DOHH2 (cell line): ENCODE data around the gene UACA.

Experiments used
- H3F3A ChIP-seq: fragments of 200-600 bp; sonication (generic), shearing (Covaris generic); 2 replicates; pipeline ENCODE4 v1.6.0; 2016; ENCODE audit warnings: antibody characterized with exemption, mild to moderate bottlenecking; ENCODE audit not compliant: control insufficient read depth, insufficient read depth
- H3K27ac ChIP-seq: fragments of 200-600 bp; sonication (generic); 2 replicates; pipeline ENCODE4 v1.5.1; 2014; ENCODE audit warnings: low read depth, mild to moderate bottlenecking, low read length, moderate library complexity
- H3K27me3 ChIP-seq: fragments of 200-600 bp; sonication (generic); 2 replicates; pipeline ENCODE4 v1.6.1; 2014; ENCODE audit warnings: mild to moderate bottlenecking, low read length, mixed read lengths; ENCODE audit not compliant: control insufficient read depth
- H3K36me3 ChIP-seq: fragments of 200-600 bp; sonication (generic); 2 replicates; pipeline ENCODE4 v1.6.1; 2014; ENCODE audit warnings: mild to moderate bottlenecking, low read length, moderate library complexity, mixed read lengths; ENCODE audit not compliant: control insufficient read depth
- H3K4me1 ChIP-seq: fragments of 200-600 bp; sonication (generic); 2 replicates; pipeline ENCODE4 v1.6.1; 2014; ENCODE audit warnings: mild to moderate bottlenecking, low read length, mixed read lengths; ENCODE audit not compliant: control insufficient read depth
- H3K4me2 ChIP-seq: fragments of 200-600 bp; sonication (generic); 2 replicates; pipeline ENCODE4 v1.6.0; 2014; ENCODE audit warnings: mild to moderate bottlenecking, low read length, moderate library complexity
- H3K4me3 ChIP-seq: fragments of 200-600 bp; sonication (generic); 2 replicates; pipeline ENCODE4 v1.5.1; 2014; ENCODE audit warnings: mild to moderate bottlenecking, low read length, mixed read lengths
- H3K79me2 ChIP-seq: fragments of 200-600 bp; sonication (generic); 2 replicates; pipeline ENCODE4 v1.6.1; 2014; ENCODE audit warnings: mild to moderate bottlenecking, low read length, mixed read lengths; ENCODE audit not compliant: control insufficient read depth
- H3K9me2 ChIP-seq: fragments of 200-600 bp; sonication (generic); replicated peaks from 2 replicates; pipeline ENCODE4 v1.6.1; 2014; ENCODE audit warnings: mild to moderate bottlenecking, low read length, mixed read lengths; ENCODE audit not compliant: control insufficient read depth
- H3K9me3 ChIP-seq: fragments of 200-600 bp; sonication (generic); 2 replicates; pipeline ENCODE4 v1.6.1; 2014; ENCODE audit warnings: antibody characterized with exemption, low read length, mixed read lengths; ENCODE audit not compliant: control insufficient read depth, insufficient read depth
- H4K20me1 ChIP-seq: fragments of 200-600 bp; sonication (generic); 2 replicates; pipeline ENCODE4 v1.6.0; 2014; ENCODE audit warnings: low read depth, mild to moderate bottlenecking, antibody characterized with exemption, low read length, moderate library complexity; ENCODE audit not compliant: control insufficient read depth, insufficient read depth
- CTCF ChIP-seq: fragments of 200-600 bp; sonication (generic); IDR thresholded peaks from one replicate; pipeline ENCODE4 v1.5.1; 2014; ENCODE audit warnings: antibody characterized with exemption, mild to moderate bottlenecking, low read depth, low read length; ENCODE audit not compliant: poor library complexity, severe bottlenecking
- EZH2phosphoT487 ChIP-seq: fragments of 200-600 bp; sonication (generic); IDR thresholded peaks from 2 replicates; pipeline ENCODE4 v1.6.1; 2017; ENCODE audit warnings: borderline replicate concordance, mild to moderate bottlenecking, antibody characterized with exemption, low read length, moderate library complexity, mixed read lengths

Gene UACA

DNA sequence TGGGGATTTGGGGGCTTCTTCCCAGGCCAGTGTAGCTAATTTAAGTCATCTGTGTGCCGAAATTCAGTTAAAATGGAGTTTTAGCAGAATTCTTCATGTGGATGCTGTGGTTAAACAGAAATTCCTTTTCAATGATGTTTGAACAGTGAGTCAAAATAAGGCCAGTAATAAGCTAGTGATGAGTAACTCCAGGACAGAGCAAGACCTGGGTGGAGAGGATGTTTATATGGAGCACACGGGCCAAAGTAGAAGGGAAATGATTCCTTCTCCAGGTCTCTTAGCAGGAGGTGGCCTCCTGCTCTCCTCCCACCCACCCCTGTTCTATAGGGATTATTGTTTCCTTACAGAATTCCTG, 31.9 kb upstream of the UACA start:
- Histone ChIP-seq H3K27ac (no peak overlapping the region), H3K9me3 (no peaks in the 10 kb centered on the region), H3K36me3 (no peaks in the 10 kb centered on the region), H3K4me1 (no peaks in the 10 kb centered on the region), H3F3A (no peaks in the 10 kb centered on the region), H3K4me3 (no peak overlapping the region), H3K9me2 (no peaks in the 10 kb centered on the region), H3K79me2 (no peaks in the 10 kb centered on the region), H3K27me3 (no peaks in the 10 kb centered on the region), H4K20me1 (no peaks in the 10 kb centered on the region), H3K4me2 (no peak overlapping the region)
- TF ChIP-seq EZH2phosphoT487 (no peak), CTCF (no peak)

GRCh38 chr15:70794596-70795310, 31.4 kb upstream of the UACA start:
- H3K36me3 ChIP-seq = no peaks in the 10 kb centered on the region
- no peaks in the 10 kb centered on the region for H3K4me1 ChIP-seq
- H3K27ac ChIP-seq = no peak overlapping the region
- H4K20me1 ChIP-seq = no peaks in the 10 kb centered on the region
- TF ChIP-seq CTCF = no peak
- H3F3A ChIP-seq = no peaks in the 10 kb centered on the region
- H3K4me3 ChIP-seq = no peak overlapping the region
- H3K27me3 ChIP-seq = no peaks in the 10 kb centered on the region
- no peaks in the 10 kb centered on the region for H3K9me3 ChIP-seq
- no peaks in the 10 kb centered on the region for H3K9me2 ChIP-seq
- H3K79me2 ChIP-seq = no peaks in the 10 kb centered on the region
- no peak overlapping the region for H3K4me2 ChIP-seq

- no peaks in the 10 kb centered on the region for H3F3A ChIP-seq
- no peaks in the 10 kb centered on the region for H3K4me1 ChIP-seq
Measured at GRCh38 chr15:70793694-70794093, 30.3 kb upstream of the UACA start.

More at GRCh38 chr15:70793694-70794093, 30.3 kb upstream of the UACA start:
- Histone ChIP-seq H3K27ac (no peak overlapping the region), H3K4me3 (no peak overlapping the region), H4K20me1 (no peaks in the 10 kb centered on the region), H3K27me3 (no peaks in the 10 kb centered on the region), H3K36me3 (no peaks in the 10 kb centered on the region), H3K79me2 (no peaks in the 10 kb centered on the region), H3K9me3 (no peaks in the 10 kb centered on the region), H3K9me2 (no peaks in the 10 kb centered on the region), H3K4me2 (no peak overlapping the region)
- TF ChIP-seq CTCF = no peak
- no peak for TF ChIP-seq EZH2phosphoT487
